IPS DF 4.7 (cell line): Measurements from ENCODE around the gene ALOX15.
"Not testable (repeated sequence)": the region's sequence is repeated elsewhere in the genome, so short reads cannot be mapped to it uniquely, and the experiment has no call there.

Experiments used
- DNase-seq: peaks from one replicate; pipeline ENCODE4 v3.0.0-alpha.2; 2013; ENCODE audit warnings: low spot score; ENCODE audit errors: extremely low read depth

The ALOX15 gene

DNA sequence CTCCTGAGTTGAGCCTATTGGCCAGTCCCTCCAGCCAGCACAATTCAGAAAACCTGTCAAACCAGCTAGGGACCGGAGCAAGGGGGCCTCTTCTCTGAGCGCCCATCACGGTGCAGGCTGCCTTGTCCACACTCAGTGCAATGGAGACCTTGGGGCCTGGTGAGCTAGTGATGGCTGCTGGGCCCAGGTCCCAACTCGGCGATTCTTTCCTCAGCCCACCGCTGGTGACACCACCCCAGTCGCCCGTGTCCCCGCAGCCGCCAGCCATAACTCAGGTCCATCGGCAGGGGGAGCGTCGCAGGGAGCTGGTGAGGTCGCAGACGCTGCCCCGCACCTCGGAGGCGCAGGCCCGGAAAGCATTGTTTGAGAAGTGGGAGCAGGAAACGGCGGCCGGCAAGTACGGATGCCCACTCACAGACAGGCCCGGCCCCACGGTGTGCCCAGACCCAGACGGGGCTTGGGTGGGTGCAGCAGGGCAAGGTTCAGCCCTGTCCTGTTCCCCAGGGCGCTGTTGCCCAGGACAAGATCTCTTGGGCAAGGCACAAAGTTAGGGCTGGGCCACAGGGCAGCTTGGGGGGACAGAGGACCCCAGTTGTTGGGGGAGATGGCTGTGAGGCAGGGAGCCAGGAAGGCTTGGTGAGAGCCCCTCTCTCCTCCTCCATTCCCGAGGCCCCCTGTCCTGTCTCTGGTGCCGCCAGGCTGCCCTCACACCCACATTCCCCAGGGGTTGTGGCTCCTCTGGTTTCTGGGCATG is 46.4 kb downstream of the ALOX15 start:
- DNase-seq, result no peak

DNA sequence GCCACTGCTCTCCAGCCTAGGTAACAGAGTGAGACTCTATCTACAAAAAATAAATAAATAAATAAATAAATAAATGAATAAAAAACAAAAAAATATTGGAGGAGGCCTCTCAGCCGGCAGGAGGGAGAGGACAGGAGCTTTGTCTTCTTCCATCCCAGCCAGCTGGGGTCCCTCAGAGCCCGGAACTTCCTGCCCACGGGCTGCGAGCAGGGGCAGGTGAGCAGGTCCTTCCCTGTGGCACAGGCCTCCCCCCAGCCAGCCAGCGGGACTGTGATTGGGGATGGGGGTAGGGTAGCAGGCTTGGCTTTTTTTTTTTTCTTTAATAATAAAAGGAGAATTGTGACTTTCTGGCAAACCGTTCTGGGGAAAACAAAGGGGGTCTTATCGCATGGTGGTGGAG is 47.1 kb downstream of the ALOX15 start:
- no peak for DNase-seq

DNA sequence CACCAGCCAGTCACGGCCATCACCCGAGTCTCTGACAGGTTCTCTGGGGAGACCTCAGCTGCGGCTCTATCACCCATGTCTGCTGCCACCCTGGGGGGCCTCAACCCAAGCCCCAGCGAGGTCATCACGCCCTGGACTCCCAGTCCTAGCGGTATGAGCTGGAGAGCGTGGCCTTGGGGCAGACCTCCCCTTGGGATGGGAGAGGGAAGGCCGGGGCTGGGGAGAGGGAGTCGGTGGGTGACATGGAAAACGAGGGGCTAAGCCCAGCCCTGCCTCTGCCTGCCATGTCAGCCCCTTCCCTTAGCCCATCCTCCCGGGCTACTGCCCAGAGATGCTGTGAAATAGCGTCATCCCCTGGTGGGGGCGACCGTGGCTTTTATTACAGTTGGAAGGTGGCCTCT is 48.5 kb downstream of the ALOX15 start:
- no peak for DNase-seq

DNA sequence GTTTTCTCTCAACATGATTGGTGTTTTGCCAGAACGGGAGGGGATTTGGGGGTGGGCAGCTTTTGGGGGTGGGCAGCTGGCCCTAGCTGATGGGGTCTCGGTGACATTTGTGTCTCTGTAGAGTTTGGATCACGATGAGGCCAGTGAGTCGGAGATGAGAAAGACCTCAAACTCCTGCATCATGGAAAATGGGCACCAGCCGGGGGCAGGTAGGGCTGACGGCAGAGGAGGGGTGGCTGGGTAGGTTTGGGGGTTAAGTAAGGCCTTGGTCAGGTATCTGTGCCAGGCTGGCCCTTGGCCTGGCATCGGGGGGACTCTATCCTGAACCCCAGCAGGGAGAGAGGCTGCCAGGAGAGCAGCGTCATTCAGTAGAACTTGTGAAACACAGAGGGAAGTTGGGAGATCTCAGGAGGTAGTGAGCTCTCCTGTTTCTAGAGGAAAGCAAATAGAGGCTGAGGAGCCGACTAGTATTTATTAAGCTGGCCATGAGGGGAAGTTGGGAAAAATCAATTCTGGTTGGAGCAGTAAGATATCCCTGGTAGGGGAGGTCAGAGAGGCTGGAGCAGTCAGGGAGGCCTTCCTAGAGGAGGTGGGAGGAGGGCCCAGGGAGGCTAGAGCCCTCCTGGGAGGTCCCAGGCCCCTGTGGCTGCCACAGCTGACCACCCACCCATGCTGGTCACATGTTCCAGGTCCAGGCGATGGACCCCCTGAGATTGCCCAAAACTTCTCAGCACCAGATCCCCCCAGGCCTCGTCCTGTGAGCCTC is 49.1 kb downstream of the ALOX15 start:
- no peak for DNase-seq

DNA sequence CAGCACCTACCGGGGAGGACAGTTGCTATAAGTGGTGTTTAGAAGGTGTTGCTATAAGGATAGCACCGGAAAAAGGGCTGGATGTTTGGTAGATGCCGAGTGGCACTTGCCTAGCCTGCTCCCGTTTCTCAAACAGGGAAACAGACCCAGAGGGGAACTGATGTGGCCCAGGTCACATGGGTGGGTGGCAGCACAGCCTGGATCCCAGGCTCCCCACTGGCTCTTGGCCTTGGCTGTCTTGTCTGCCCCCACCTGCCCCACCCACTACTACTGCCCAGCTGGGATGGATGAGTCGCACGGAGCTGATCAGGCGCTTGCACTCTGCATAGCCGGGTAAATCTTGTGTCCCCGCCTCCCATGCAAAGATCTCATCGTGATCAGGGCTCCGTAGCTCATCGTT is 49.9 kb downstream of the ALOX15 start:
- no peak for DNase-seq

DNA sequence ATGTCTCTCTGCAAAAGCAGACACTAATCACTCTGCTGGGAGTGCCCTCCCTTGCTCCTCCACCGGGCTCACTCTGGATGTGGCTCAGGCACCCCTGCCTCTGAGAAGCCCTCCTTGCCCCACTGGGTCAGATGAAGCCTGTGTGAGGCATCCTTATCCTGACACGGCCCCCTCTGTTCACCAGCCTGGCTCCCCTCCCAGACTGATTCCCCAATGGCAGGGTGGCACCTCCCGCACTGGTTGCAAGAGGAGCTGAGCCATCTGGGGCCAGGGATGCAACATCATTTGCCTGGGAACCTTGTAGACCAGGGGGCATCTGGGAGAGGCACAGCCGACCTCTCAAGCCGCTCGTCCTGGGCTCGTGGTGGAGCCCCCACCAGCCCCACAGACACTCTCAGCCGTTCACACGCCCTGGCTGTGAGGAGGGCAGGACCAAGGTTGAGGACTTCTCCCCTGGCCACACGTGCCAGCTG is 50.5 kb downstream of the ALOX15 start:
- no peak for DNase-seq

DNA sequence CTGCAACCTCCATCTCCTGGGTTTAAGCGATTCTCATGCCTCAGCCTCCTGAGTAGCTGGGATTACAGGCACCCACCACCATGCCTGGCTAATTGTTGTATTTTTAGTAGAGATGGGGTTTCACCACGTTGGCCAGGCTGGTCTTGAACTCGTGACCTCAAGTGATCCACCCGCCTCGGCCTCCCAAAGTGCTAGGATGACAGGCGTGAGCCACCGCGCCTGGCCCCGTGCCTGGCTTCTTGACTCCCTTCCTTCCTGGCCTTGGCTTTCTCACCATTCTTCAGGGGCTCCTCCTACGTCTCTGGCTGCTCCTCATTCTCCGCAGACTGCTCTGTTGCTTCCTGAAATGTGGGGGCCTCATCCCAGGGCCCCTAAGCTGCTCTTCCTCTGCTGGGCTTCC is 51.4 kb downstream of the ALOX15 start:
- not testable (repeated sequence) for DNase-seq

DNA sequence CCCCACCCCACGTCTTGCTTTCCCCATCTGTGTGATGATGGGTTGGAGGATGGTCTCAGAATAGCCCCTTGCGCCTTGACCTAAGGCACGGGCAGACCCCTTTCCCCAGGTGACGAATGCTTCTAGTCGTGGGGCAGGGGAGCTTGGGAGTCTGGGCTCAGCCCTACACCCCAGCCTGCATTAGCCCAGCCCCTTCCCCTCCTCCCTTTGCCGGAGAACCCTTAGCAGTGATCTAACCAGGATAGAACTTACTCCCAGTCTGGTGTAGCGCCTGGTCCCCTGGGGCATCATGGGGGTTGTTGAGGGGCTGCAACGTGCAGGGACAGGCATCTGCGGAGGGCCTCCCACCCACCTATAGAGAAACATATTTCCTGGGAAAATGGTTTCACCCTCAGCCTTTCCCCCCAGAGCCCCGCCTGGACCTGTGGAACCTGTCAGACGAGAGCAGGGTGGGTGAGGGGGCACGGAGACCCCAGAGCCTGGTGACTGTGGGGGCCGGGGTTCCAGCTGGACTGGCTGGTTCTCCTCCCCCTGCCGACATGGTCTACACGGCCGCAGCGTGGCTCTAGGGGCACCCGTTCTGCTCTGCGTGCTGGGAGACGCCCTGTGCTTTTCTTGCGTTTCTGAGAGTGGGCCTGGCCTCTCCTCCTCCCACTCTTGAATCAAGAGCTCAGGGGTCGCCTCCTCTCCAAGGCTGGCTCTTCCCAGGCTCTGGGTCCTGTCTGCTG is 52.4 kb downstream of the ALOX15 start:
- no peak for DNase-seq

DNA sequence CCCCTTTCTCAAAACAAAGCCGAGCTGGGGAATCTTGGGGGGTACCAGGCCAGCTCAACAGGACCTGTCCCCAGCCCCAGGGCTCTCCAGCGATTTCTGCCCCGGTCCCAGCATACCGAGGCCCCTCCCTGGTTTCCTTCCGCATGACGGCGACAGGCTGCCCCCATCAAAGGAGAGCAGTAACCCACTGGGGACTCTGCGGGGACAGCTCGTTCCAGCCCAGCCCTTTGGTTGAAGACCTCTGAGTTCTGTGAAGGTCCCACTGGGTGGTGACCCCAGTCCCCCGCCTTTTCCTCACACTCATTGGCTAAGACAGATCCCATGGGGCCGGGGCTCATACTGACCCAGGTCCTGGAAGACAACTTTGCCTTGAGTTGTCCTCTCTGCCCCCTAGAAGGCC is 53.1 kb downstream of the ALOX15 start:
- DNase-seq, result no peak

DNA sequence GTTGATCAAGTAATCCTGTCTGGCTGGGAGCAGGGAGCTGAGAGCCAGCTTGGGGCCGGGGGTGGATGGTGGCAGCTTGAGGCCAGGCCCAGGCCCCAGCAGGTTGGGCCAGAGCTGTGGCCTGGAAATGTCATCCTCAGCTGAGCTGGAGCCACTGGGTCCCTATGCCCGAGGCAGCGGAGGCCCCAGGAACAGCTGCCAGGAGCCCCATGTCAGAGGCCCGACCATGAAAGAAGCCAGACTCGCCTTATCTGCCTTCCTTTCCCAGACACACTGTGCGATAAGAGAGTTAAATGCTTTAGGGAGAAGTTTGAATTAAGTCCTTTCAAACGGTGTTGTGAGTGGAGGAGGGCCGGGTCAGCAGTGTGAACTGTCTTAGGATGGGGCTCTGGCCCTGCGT is 53.7 kb downstream of the ALOX15 start:
- no peak for DNase-seq

DNA sequence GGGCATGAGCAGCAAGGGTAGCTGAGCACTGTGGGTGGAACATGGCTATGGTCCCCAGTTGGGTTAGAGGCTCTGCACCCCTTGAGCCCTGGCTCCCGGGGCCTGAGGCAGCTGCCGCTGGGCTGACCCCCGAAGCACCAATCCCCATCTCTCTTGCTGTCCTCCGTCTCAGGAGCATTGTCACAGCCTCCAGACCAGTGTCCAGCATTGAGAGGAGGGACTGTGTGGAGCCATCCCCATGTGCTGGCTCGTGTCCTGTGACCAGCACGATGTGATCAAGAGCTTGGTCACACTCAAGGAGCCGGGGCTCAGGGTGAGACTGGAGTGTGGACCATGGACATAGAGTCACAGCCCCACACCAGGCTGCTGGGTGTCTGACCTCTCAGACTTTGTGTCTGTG is 54.3 kb downstream of the ALOX15 start:
- no peak for DNase-seq

DNA sequence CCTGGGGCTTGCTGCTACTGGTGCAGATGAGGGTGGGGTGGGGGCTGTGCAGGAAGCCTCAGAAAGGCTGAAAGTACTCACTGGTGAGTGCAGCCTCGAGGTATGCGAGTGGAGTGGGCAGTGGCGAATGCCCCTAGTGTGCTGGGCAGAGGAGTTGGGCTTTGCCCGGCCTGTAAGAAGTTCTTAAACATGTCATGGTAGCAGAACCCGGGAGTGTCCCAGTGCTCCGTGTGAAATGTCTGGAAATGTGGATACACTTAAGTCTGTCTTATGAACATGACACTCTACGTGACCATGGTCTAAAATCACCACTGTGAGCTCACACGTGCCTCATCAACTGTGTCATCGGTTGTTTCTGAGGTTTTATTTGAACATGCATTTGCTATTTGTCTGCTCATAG is 55.4 kb downstream of the ALOX15 start:
- DNase-seq, result no peak

DNA sequence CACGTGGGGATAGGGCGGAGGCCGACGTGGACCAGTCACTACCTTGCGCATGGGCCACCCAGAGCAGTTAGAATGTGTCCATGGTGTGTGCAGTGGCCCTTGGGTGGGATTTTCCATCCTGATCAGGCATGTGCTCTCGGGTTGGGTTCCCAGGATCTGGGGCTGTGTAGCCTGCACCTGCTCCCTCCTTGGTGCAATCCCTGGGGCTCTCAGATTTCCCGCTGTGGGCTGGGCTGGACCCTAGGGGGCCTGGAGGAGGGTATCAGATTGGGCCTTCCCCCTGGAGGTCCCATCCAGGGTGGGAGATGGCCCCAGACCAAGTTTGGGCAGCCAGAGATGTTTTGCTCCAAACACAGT is 55.9 kb downstream of the ALOX15 start:
- DNase-seq, result no peak

DNA sequence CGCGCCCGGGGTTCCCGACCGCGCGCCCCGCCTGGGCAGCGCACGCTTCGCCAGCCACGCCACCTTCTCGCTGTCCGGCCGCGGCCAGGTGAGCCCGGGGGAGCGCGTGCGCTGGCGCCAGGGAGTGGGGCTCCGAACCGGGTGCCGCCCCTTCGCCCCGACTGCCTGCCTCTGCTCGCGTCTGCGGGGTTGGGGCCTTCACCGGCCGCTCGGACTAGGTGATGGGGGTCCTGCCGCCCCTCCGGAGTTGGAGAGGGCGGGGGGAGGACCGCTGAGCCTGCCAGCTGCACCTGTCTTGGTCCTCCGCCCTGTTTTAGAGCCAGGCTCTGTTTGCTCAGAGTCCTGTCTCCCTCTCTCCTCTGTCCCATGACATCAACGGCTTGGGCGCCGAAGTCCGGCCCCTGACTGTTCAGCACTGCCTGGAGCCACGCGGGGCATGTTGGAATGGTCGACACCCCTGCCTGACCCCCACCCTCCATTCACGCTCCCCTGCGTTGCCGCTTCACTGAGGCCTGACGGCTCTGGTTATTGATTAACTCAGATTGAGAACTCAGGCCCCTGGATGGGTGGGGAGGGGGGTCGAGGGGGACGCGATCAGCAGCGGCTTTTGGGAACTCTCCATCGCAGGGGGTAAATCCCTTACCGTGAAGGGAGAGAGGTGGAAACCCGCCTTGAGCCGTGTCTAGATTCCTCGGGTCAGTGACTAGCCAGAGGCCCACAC is 56.4 kb downstream of the ALOX15 start:
- DNase-seq, result no peak

DNA sequence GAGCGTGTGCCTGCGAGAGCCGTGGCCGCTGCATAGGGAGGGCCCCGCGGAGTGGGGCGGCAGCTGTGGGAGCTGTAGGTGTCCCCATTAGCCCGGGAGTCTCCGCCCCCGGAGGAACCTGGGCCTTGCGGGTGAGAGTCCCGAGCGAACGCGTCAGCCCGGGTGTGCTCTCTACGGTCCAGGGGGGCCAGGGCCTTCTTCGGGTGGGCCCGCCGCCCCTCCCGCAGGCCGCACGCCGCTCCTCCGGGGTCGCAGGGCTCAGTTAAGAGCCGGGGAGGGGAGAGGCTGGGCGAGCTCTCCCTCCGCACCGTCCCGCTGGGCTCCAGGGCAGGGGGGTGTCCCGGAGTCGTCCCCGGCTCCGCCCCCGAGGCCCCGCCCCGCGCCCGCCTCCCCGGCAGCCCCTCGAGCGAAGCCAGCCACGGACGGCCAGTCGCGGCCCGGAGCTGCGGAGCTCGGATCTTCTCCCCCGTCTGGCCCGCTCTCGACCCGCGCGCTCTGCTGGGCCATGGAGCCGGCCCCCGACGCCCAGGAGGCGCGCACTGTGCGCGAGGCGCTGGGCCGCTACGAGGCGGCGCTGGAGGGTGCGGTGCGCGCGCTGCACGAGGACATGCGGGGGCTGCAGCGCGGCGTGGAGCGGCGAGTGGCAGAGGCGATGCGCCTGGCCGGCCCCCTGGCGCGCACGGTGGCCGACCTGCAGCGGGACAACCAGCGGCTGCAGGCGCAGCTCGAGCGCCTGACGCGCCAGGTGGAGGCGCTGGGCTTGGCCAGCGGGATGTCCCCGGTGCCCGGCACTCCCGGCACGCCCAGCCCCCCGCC is 57.2 kb downstream of the ALOX15 start, which contains the start of gene SMTNL2:
Gene SMTNL2 (plus strand): TSS at position 429 of the 816 bp plus-strand sequence. CDS start 77 bp downstream, at position 506.
- DNase-seq, result no peak

DNA sequence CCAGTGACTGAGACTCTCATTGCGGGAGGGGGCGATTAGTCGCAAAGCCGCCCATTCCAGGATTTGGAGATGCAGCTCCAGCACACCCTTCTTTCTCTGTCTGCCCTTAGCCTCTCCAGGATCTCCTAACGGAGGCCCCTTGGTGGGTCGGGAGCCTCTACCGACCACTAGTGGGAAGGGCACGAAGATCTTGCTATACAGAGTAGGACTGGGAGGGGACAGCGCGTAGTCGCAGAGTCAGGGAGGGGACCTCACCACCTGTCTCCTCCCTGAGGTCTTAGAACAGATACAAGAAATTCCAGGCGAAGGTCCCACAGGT is 57.7 kb downstream of the ALOX15 start:
- DNase-seq, result no peak

DNA sequence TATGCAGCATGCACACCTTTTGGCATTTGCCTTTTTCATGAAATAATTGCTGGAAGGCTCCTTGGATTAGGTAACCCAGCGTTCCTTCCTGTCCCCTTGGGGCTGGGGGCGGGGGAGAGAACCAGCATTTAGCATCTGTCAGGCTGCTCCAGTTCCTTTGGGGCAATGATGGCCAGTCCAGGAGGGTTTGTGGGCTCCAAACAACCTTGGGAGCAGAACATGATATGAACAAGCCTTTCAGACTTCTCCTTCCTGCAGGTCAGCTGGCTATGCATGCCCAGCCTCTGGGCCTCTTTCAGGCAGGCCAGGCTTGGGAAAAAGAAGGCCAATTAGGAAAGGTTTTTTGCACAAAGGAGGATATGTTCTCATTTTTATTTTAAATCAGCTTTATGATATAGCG is 58.3 kb downstream of the ALOX15 start:
- no peak for DNase-seq

DNA sequence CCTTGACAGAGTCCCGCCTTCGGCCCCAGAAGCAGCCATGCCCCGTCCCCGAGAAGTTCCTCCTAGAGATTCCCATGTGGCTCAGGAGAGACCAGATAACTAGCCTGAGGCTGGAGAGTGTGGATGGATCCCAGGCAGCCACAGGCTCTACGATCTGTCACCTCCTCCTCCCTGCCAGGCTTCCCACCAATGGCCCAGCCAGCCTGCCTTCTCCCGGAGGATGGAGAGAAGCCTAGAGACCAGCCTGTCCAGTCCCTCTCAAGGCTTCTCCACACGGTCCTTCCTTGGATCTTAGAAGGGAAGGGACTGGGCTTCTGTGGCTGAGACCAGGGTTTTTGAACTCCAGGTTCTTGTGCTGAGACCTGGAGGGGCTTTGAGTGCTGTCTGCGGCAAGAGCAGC is 58.8 kb downstream of the ALOX15 start:
- DNase-seq, result no peak

DNA sequence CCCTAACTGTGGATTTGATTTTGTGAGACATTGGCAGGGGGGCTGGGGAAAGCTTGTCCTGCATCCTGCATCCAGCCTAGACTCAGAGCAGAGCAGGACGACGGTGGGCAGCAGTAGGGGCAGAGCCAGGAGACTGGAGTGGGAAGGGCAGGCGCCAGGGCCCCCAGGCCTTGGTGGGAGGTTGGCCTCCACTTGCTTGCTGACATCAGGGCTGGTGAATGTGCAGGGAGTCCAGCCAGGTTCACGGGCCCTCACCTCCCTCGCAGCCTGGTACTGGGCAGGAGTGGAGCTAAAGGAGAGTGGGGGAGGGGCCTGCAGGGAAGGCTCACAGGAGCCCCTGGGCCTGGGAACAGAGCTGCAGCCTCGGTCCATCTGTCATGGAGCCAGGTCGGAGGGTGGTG is 59.4 kb downstream of the ALOX15 start:
- no peak for DNase-seq
